Measurements from ENCODE around the gene KCND3.

KCND3 gene

DNA sequence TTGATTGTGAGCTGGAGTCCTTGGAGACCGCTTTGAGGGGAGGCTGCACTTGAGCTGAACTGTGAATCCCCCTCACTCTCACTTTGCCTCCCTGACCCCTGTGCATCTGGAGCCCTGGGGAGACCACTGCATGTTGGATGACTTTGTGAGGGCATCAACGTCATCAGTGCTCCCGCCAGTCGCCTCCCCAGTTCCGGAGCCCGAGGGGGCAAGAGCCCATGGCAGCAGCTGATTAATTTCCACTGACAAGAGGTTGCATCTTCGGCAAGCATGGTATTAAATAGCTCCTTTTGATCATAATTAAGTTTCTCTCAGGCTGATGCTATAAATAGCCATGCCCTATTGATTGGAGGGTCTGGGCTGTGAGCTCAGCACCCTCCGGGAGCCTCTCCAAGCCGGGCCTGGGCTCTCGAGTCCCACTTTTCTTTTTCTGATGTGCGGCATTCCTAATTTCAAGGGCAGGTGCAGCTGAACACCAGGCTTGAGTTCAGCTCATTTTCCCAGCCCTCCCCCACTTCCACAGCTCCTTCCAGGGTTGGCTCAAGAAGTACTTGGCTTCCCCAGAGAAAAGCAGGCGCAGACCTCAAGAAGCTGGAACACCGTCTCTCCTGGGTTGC lies 33.2 kb downstream of the KCND3 start:
- DNase-seq = no peak

DNA sequence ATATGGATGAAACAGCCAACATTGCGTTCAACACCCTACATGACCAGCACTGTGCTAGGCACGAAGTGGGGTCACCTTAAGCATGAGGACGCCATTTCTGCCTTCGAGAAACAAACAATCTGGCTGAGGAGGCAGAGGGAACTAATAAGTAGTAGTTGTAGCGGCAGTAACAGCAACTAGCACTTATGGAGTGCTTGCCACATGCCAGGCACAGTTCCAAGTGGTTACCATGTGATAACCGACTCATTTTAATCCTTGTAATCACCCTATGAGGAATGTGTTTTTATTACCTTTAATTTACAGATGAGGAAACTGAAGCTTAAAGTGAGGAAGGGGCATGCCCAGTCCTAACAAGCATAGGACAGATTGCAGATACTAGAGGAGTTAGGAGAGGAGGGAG lies 33.7 kb downstream of the KCND3 start:
- no peak for DNase-seq

- no peak for DNase-seq
Observed at GRCh38 chr1:111953797-111954196, 35.7 kb downstream of the KCND3 start.

- no peak for DNase-seq
Observed at GRCh38 chr1:111952125-111952657, 37.3 kb downstream of the KCND3 start.

DNA sequence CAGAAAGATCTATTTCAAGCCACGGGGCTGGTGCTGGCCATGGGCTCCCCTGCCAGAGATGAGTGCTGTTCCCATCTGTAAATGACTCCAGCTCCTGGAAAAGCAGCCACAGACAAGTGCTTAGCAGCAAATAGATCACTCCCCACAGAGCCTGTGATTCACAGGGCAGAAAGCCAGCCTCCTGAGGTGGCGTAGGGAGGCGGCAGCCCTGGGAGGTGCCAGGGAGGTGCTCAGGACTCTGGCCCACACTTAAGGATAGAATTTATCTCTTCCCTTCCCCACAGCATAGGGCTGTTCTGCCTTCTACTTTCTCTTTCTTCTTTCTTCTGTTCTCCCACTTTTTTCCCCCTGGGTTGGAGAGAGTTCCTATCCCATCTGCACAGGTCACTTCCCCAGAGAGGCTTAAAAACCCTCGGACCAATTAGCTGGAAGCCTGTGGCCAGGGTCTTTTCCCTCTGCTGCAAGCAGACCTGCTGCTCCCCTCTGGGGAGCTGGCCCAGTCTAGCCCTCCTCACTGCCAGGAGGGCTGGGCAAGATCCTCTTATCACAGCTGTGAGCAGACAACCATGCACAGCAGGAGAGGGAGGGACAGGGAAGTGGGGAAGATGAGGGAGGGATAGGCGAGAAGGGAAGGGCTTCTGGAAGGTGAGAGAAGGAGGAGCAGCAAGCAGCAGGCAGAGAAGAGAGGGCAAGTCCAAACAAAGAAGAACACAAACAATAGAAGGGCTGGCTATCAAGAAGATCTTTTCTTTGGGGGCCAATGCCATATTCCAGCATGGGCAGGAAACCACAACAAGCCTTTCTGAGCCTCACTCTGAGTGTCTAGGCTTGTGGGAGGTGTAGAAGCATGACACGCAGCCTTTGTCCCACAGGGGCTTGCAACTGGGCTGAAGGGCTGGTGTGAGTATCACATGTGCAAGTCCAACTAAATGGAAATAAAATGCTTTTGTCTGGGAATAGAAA lies 41.0 kb downstream of the KCND3 start:
- DNase-seq = no peak

- no peak for DNase-seq
Observed at GRCh38 chr1:111943846-111944749, 45.4 kb downstream of the KCND3 start.

- DNase-seq = no peak
Observed at GRCh38 chr1:111943066-111943465, 46.4 kb downstream of the KCND3 start.

GRCh38 chr1:111938536-111938935 lies 50.9 kb downstream of the KCND3 start:
- no peak for DNase-seq

DNA sequence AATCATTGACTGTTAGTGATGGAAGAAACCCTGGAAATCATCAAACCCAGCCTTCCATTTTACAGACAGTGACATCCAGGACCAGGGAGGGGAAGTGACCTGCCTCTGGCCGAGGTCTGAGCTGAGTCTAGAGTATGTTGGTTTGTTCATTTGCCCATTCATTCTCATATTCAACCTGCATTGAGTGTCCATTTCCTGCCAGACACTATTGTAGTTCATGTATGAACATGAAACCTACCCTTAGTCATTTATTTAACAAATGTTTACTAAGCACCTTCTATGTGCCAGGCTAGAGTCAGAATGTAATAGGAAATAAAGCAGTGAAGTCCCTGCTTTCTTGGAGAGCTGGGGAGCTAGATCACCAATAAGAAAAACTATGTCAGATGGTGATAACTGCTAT lies 51.3 kb downstream of the KCND3 start:
- DNase-seq = no peak

DNA sequence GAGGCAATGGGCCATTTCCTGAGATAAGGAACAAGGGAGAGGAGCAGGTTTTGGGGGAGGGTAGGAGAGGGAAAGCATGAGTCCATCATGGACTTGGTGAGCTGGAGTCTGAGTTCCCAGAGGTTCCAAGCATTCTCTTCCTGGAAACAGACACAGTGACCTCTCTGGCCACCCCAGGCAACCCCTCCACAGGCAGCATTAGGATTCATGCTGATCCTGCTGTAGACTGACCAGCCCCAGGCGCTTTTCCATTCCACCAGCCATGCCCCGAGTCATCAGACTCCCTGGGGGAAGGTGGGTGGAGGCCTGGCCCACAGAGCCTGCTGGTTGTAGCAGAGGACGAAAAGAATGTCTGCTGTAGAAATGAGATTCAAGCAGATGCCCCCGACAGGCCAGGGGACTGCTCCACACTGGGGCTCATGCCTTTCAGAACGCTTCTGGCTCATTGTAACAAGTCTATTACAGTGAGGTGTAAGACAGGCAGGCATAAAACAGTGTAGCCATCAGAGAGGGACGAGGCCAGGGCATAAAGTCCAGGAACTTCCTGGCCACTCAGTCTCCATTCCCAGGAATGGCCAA lies 52.2 kb downstream of the KCND3 start:
- no peak for DNase-seq

DNA sequence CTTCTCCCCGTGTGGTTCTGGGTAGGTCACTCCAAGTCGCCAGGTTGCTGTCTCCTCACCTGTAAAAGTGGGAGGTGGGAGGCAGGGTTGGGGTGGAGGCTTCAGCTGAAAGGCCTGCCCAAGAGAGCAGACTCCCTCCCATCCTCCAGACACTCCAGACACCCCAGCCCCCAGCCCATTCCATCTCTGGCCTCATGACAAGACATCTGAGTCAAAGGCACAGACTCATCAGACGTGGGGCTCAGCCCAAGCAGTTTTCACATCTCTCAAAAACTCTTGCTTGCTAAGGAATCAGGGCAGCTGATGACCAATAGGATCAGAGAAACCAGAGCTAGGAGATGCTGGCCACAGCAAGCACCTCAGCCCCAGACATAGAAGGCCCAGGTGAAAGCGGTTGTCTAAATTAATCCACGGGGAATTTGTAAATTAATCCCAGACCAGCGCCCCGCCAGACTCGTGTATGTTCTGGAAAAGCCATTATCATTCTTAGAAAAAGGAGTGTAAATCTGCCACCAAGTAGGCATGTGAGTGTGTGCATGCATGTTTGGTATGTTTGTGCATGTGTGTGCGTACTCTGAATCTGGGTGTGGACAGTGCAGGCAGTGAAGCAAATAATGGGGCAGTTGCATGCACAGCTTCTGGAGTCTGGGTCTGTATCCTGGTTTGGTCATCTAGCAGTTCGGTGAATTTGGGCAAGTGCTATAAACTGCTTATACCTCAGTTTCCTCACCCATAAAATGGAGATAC lies 55.2 kb downstream of the KCND3 start:
- DNase-seq = no peak

GRCh38 chr1:111930356-111930755 lies 59.1 kb downstream of the KCND3 start:
- no peak for DNase-seq

DNA sequence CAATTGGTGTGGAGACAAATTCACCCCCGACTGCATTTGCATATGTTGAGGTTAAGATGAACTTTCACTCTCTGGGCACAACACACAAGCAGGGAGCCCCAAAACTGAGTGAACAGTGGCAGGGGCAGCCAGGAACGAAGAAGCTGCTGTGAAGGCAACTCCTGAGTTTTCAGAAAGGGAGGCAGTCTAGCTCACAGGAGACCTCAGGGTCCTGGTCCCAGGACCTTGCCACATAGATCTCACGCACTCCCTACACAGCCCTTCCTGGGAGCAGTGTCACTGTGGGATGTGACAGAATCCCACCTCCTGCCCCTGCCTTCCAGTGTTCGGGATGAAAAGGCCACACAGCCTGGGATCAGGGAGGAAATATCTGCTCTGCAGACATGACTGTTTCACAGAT lies 60.9 kb downstream of the KCND3 start:
- DNase-seq = no peak

DNA sequence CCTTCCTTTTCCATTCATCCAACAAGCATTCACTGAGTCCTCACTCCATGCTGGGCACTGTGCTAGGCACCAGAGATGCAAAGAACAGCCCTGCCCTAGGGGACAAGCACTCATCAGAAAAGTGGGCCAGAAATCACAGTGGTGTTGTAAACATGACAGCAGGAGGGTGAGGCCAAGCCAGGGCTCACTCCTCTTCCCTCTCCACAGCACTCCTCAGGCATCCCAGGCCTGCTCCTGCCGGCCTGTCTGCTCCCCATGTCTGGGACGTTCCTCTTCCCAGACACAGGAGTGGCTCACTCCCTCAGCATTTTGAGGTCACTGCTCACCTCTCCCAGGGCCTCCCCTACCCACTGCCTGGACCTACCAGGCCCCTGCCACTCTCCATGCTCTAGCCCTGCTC lies 61.8 kb downstream of the KCND3 start:
- no peak for DNase-seq

DNA sequence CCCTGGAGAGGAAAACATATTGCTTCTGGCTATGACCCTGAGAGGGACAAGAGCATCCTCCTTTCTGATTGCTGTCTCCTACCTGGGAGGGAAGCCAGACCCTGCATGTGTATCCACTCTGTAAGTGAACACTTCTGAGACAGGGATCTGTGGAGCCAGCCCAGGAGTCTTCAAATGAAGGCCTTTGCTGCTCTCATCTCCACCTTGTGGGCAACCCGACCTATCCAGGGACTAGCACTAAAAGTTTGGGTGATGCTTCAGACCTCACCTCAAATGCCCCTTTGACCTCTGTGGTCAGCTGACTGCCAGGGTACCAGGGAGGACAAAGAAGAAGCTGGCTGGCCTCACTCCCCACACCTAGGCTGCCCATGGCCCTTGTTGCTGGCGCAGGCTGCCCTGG lies 64.7 kb downstream of the KCND3 start:
- no peak for DNase-seq

GRCh38 chr1:111923766-111924165 lies 65.7 kb downstream of the KCND3 start:
- no peak for DNase-seq

- no peak for DNase-seq
Observed at GRCh38 chr1:111921948-111922347, 67.5 kb downstream of the KCND3 start.

GRCh38 chr1:111920221-111921024 lies 69.0 kb downstream of the KCND3 start:
- DNase-seq = no peak

DNA sequence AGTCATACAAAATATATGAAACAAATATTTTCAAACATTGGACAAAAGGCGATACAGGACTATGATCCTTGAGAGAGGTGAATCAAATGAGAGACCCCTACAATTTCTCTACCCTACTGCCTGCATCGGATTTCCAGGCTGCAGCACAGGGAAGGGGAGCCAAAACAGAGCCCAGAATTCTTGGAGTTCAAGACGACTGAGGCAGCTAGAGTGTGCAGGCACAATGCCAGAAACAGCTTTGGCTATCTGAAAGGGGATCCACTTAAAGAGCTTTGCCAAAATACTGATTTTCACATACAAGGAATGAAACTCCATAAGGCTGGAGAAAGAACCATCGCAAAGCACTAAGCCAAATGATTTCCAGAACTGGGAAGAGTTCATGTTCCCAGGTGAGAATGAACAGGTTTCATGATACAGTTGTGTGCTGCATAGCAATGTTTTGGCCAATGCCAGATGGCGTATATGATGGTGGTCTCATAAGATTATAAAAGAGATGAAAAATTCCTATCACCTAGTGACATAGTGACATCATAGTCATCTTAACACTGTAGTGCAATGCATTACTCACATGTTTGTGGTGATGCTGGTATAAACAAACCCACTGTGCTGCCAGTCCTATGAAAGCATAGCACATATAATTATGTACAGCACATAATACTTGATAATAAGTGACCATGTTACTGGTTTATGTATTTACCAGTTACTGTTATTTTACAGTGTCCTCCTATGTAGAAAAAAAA lies 77.5 kb downstream of the KCND3 start:
- DNase-seq = no peak

DNA sequence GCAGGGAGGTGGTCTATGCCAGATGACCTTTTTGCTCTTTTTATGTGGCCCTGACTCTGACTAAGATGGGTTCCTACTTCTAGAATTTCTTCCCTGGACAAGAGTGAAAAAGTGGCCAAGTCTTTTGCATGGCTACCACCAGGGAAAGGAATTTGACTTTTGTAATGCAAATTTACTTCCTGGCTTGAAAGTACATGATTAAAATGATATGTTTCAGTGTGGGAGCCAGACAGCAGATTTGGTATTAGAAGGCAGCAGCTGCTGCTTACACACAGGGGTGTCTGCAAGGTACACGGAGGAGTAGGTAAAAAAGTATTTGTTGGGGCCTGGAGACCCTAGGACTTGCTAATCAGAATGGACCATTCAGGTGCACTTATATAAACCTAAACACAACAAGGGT lies 78.4 kb downstream of the KCND3 start:
- no peak for DNase-seq
